ENCODE data around the gene TRPC4AP. TPM values are rescaled to one million over a fixed set of nuclear protein-coding genes. Genes with fewer than 3 reads are reported as not detected.

The TRPC4AP gene
- total RNA-seq, 1 donor from 2014 or later = 60.2 TPM

GRCh38 chr20:34999782-35000181 is 92.8 kb downstream of the TRPC4AP start:
- H3K27ac Mint-ChIP-seq = no peak overlapping the region
- no peak for DNase-seq
- H3K4me3 Mint-ChIP-seq = no peak overlapping the region
- ATAC-seq (ENCODE audit: low read depth) = no peak
- CTCF ChIA-PET = no interaction called here
- TF ChIP-seq CTCF (IDR thresholded peaks at IDR 0.05) = no peak
- H3K4me1 Mint-ChIP-seq = peaks cover 3% of the 10 kb centered on the region
- H3K36me3 Mint-ChIP-seq (ENCODE audit: low read depth) = peaks cover 88% of the 10 kb centered on the region
- H3K27me3 Mint-ChIP-seq = no peaks in the 10 kb centered on the region
- POLR2A ChIA-PET = no interaction called here
- H3K9me3 Mint-ChIP-seq = no peaks in the 10 kb centered on the region
- intact Hi-C loops (cut with micrococcal nuclease) = loop anchor here (5.0 kb wide), 1 partner anchor 122 kb away; the partner anchor contains the start of gene ACSS2

- CTCF ChIA-PET = no interaction called here
- peaks cover 86% of the 10 kb centered on the region for H3K36me3 Mint-ChIP-seq (ENCODE audit: low read depth)
- no peak for TF ChIP-seq CTCF (IDR thresholded peaks at IDR 0.05)
- no peak overlapping the region for H3K27ac Mint-ChIP-seq
- ATAC-seq (ENCODE audit: low read depth) (no peak), DNase-seq (no peak)
- intact Hi-C loops (cut with micrococcal nuclease) = no loop called here
- no peaks in the 10 kb centered on the region for H3K27me3 Mint-ChIP-seq
- POLR2A ChIA-PET = no interaction called here
- H3K9me3 Mint-ChIP-seq = no peaks in the 10 kb centered on the region
- peaks cover 3% of the 10 kb centered on the region for H3K4me1 Mint-ChIP-seq
- H3K4me3 Mint-ChIP-seq = no peak overlapping the region
Observed at GRCh38 chr20:34999021-34999451, 93.6 kb downstream of the TRPC4AP start.

GRCh38 chr20:34998331-34998950 is 94.2 kb downstream of the TRPC4AP start:
- no peak overlapping the region for H3K4me3 Mint-ChIP-seq

GRCh38 chr20:34997774-34998173 is 94.8 kb downstream of the TRPC4AP start:
- Mint-ChIP-seq H3K4me1 (peaks cover 3% of the 10 kb centered on the region), H3K27ac (no peak overlapping the region), H3K36me3 (ENCODE audit: low read depth) (peaks cover 84% of the 10 kb centered on the region), H3K9me3 (no peaks in the 10 kb centered on the region), H3K27me3 (no peaks in the 10 kb centered on the region), H3K4me3 (no peak overlapping the region)
- DNase-seq (no peak), ATAC-seq (ENCODE audit: low read depth) (no peak)
- CTCF ChIA-PET = no interaction called here
- intact Hi-C loops (cut with micrococcal nuclease) = no loop called here
- POLR2A ChIA-PET = no interaction called here
- no peak for TF ChIP-seq CTCF (IDR thresholded peaks at IDR 0.05)

More at GRCh38 chr20:34998331-34998950, 94.2 kb downstream of the TRPC4AP start:
- no peak for ATAC-seq (ENCODE audit: low read depth)
- Mint-ChIP-seq H3K4me1 (peaks cover 3% of the 10 kb centered on the region), H3K9me3 (no peaks in the 10 kb centered on the region), H3K27ac (no peak overlapping the region), H3K36me3 (ENCODE audit: low read depth) (peaks cover 89% of the 10 kb centered on the region), H3K27me3 (no peaks in the 10 kb centered on the region)
- TF ChIP-seq CTCF (IDR thresholded peaks at IDR 0.05) = no peak
- ChIA-PET POLR2A (no interaction called here), CTCF (no interaction called here)
- intact Hi-C loops (cut with micrococcal nuclease) = no loop called here
- no peak for DNase-seq

- Mint-ChIP-seq H3K9me3 (no peaks in the 10 kb centered on the region), H3K36me3 (ENCODE audit: low read depth) (peaks cover 79% of the 10 kb centered on the region), H3K4me3 (no peak overlapping the region), H3K4me1 (peaks cover 3% of the 10 kb centered on the region), H3K27ac (no peak overlapping the region), H3K27me3 (no peaks in the 10 kb centered on the region)
- no peak for TF ChIP-seq CTCF (IDR thresholded peaks at IDR 0.05)
- ChIA-PET CTCF (no interaction called here), POLR2A (no interaction called here)
- no peak for ATAC-seq (ENCODE audit: low read depth)
- intact Hi-C loops (cut with micrococcal nuclease) = no loop called here
- DNase-seq = no peak
Observed at GRCh38 chr20:34997131-34997561, 95.5 kb downstream of the TRPC4AP start.
